NCI-H2171 (cell line): ENCODE data around the gene SORL1-AS1.
"Not testable (repeated sequence)": the region's sequence is repeated elsewhere in the genome, so short reads cannot be mapped to it uniquely, and the experiment has no call there.

Experiments
- DNase-seq: peaks from one replicate; lab custom pipeline; 2025; lab: John Stamatoyannopoulos, UW

Gene SORL1-AS1

DNA sequence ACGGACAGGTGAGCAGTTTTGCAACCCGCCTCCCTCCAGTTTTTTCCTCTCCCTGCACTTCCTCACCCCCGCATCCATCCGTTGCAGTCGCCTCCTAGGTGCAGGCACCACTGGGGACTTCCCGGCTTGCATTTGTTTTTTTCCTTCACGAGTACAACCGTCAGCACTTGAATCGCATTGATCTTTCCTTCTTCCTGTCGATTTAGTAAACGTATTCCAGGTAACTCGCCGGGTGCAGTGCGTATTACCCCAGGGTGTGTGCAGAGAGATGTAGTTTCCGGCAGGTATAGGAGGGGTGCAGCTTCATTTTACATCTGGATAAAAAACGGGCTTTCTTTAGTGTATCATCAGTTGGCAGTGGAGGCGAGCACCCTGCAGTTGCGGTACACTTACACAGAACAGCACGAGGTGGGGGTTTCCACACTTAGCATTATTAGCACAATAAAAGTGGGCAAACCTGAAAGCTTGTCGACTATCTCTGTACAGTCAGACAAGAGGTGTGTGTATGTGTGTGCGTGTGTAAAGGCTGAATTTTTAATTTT is at the start of gene SORL1-AS1:
TSS of gene SORL1-AS1 (minus strand) at position 359 of the 542 bp plus-strand sequence.
- DNase-seq: no peak

DNA sequence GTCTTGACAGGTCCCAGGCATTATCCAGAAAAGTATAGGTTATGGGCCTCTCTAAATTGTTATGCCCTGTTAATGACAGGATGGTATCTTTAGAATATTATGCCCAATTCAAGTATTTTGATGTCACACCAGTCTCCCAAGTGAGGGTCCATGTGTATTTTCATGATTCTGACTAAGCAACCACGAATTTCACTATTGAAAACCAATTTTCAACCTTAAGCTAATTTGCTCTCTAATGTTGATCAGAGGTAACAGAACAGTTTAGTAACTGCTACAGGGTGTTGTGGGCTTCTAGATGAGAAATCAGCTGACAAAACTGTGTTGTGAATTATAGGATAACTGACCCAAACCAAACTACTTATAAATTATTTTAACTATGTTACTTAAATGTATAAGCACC is 48.0 kb upstream of the SORL1-AS1 start:
- no peak for DNase-seq

- no peak for DNase-seq
These were observed 47.5 kb upstream of the SORL1-AS1 start for GRCh38 chr11:121500275-121500674.

DNA sequence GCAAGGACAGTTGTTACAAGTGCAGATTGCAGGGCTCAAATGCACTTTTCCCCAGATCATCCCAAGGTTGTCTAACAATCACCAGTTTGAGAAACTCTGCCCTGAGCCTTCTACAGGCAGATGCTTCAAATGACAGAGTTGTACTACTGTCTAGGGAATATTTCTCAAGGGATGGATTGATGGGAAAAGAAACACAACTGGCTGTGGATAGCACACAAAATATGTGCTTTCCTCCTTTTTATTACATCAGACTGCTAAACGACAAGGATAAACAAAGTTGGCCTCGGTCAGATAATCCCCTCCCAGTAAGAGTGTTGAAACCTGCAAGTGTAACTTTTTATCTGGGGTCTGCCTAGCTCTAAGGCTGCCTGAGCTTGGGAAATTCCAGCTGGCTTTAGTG is 46.6 kb upstream of the SORL1-AS1 start:
- no peak for DNase-seq

- DNase-seq: no peak
These were observed 44.6 kb upstream of the SORL1-AS1 start for GRCh38 chr11:121497176-121497998.

- no peak for DNase-seq
These were observed 41.8 kb upstream of the SORL1-AS1 start for GRCh38 chr11:121494355-121495099.

DNA sequence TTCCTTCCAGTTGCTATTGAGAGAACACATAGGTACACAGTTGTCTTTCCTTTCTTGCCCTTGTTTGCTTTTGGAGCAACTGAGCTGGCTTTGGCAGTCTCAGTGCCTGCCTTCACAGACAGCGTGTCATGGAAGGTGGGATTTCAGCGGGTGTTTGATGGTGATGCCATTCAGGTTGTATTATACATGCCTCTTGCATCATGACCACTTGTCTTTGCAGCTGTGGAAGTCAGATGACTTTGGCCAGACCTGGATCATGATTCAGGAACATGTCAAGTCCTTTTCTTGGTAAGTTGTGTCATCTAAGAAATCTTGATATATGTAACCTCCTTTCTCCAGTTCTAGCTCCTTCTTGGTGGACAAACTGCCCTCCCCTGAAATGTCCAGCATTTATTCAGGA is 37.1 kb upstream of the SORL1-AS1 start:
- DNase-seq: no peak

DNA sequence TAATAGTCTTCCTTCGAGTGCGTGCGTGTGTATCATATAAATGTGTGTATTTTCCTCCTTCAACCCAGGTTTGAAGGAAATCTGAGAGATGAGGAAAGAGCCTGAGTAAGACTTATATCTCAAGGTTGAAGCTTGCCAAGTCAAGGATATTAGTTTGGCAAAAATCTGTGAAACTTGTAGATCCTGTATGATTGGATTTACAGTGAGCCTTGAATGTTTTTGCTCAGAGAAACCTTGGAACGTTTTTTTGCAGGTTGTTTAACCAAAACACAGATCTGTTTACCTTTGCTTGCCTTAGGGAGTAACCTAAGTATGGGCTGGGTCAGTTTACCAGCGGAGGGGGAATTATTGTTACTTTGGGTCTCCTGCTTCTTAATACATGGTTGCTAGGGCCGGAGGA is 35.9 kb upstream of the SORL1-AS1 start:
- DNase-seq: no peak

DNA sequence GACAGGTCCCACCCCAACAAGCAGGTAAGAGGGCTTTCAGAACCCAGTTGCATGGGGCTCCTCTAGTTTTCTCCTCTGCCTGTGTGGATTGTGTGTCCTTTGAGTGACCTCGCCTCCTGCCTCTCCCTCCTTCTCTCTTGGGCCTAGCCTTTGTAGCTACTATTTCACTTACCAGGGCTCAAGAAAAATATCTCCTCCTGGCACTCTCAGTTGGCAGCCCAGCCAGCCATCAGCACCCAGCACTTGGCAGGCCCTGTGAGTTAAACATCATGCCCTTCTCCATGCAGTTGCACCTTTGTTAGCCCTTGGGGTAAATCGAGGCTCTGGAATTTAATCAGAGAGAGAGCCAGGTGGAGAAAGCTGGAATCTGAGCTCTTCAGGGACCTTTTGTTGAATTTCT is 35.4 kb upstream of the SORL1-AS1 start:
- DNase-seq: no peak

- no peak for DNase-seq
These were observed 34.4 kb upstream of the SORL1-AS1 start for GRCh38 chr11:121487191-121487590.

GRCh38 chr11:121486054-121486453 is 33.3 kb upstream of the SORL1-AS1 start:
- no peak for DNase-seq

DNA sequence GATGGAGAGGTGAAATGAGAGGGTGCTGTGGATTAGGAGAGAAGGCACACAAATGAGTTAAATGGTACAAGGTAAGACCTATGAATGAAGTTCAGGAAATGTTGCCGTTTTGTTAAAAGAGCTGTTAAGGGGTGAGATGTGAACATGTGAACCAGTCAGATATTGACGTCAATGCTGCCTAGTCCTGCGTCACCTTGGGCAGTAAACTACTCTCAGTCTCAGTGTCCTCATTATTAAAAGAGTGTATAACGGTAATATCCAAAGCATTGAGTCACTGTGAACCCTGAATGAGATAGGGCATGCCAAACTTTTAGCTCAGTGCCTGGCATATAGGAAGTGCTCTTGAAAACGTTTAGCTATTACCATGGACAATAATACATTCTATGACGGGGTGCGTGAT is 32.4 kb upstream of the SORL1-AS1 start:
- DNase-seq: no peak

- DNase-seq: no peak
These were observed 31.2 kb upstream of the SORL1-AS1 start for GRCh38 chr11:121483805-121484480.

DNA sequence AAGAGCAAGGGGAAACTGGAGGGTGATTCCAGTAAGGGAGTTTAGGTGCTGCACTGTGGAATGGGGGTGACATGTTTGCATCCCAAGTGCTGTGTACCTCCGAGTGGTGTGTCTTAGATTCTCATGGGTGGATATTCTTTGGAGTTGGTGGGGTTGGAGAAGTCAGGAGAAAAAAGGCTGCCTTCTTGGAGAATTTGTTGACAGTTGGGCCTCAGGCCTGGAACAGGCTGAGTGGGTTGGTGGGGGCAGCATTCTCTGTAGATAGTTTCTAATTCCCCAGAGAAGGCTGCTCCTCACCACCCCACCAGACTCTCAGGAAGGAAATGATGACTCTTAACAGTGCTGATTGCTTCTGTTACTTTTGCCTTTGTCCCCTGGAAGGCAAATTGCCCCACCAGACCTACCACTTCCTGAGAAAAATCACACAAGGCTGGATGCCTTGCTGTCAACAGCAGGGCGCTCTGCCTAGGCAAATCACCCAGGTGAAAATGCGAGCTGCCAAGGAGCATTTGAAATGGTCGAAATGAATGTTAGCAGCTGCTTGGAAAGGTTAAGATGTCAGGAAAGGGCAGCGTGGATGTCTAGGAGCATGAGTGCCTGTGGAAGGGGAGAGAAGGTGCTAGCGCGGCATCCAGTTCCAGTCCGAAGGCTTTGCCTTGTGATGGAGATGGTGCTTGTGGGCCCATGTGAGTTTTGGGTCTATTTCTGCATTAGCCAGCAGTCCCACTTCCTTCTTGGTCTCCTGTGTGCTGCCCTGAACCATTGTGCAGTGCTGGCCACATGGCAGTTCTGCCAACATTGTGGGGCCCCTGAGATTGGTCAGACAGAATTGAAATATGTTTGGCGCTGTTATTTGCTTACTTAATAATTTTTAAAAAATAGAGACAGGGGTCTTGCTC is 29.7 kb upstream of the SORL1-AS1 start:
- no peak for DNase-seq

DNA sequence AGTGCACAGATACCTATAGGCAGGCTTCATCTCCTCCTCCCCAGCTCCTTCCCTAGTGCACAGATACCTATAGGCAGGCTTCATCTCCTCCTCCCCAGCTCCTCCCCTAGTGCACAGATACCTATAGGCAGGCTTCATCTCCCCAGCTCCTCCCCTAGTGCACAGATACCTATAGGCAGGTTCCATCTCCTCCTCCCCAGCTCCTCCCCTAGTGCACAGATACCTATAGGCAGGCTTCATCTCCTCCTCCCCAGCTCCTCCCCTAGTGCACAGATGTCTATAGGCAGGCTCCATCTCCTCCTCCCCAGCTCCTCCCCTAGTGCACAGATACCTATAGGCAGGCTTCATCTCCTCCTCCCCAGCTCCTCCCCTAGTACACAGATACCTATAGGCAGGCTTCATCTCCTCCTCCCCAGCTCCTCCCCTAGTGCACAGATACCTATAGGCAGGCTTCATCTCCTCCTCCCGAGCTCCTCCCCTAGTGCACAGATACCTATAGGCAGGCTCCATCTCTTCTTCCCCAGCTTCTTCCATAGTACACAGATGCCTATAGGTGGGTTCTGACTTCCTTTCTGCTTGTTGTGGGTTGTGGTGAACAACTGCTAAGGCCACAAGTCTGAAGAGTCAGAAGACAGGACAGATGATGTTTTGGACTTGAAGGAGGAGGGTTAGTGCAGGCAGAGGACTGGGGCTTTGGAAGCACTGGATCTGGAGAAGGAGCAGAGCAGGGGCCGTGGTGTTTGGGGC is 28.9 kb upstream of the SORL1-AS1 start:
- not testable (repeated sequence) for DNase-seq

DNA sequence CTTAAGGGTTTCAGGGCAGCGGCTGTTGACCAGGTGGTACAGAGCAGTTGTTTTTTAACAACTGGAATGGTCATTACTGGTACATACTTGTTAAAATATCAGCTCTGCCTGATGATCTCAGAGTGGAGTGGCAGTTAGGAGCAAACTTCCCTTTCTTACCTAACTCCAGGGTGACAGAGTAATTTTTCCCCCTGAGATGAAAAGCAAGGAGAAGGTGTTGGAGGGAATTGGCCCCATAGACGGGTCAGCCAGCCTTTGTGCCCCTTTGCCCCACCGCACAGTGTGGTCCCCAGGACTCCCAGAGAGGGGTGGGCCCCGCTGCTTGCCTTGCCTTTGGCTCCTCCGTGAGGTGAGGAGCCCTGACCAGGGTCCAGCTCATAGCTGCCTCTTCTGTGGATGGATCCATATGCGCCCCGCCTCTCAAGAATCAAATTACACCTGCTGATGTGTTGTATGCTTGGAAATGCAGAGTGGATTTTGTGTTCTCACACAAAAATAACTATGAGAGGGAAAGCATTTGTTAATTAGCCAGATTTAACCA is 27.0 kb upstream of the SORL1-AS1 start:
- no peak for DNase-seq

GRCh38 chr11:121478895-121479697 is 26.3 kb upstream of the SORL1-AS1 start:
- DNase-seq: no peak

- no peak for DNase-seq
These were observed 25.6 kb upstream of the SORL1-AS1 start for GRCh38 chr11:121478226-121478894.
